ENCODE data around the gene NINJ1.

Gene NINJ1

GRCh38 chr9:93087971-93088655, 45.9 kb downstream of the NINJ1 start:
- DNase-seq (ENCODE audit: low read depth in 2 of 2), result no peak

GRCh38 chr9:93086447-93087224, 47.4 kb downstream of the NINJ1 start:
- DNase-seq (ENCODE audit: low read depth in 2 of 2), result no peak

GRCh38 chr9:93085676-93086075, 48.4 kb downstream of the NINJ1 start:
- no peak for DNase-seq (ENCODE audit: low read depth in 2 of 2)

GRCh38 chr9:93084471-93084881, 49.6 kb downstream of the NINJ1 start:
- no peak for DNase-seq (ENCODE audit: low read depth in 2 of 2)

- no peak for DNase-seq (ENCODE audit: low read depth in 2 of 2)
Observed at GRCh38 chr9:93083592-93084470, 50.2 kb downstream of the NINJ1 start.

GRCh38 chr9:93082841-93083411, 51.1 kb downstream of the NINJ1 start:
- DNase-seq (ENCODE audit: low read depth in 2 of 2), result no peak

- no peak for DNase-seq (ENCODE audit: low read depth in 2 of 2)
Observed at GRCh38 chr9:93081931-93082330, 52.1 kb downstream of the NINJ1 start.

- no peak for DNase-seq (ENCODE audit: low read depth in 2 of 2)
Observed at GRCh38 chr9:93081081-93081529, 52.9 kb downstream of the NINJ1 start.

- no peak for DNase-seq (ENCODE audit: low read depth in 2 of 2)
Observed at GRCh38 chr9:93080406-93080805, 53.6 kb downstream of the NINJ1 start.

GRCh38 chr9:93079371-93079770, 54.7 kb downstream of the NINJ1 start:
- DNase-seq (ENCODE audit: low read depth in 2 of 2), result no peak

- no peak for DNase-seq (ENCODE audit: low read depth in 2 of 2)
Observed at GRCh38 chr9:93077811-93078210, 56.2 kb downstream of the NINJ1 start.

- no peak for DNase-seq (ENCODE audit: low read depth in 2 of 2)
Observed at GRCh38 chr9:93077367-93077766, 56.7 kb downstream of the NINJ1 start.

GRCh38 chr9:93076792-93077128, 57.3 kb downstream of the NINJ1 start:
- DNase-seq (ENCODE audit: low read depth in 2 of 2), result no peak

GRCh38 chr9:93076101-93076791, 57.8 kb downstream of the NINJ1 start:
- DNase-seq (ENCODE audit: low read depth in 2 of 2), result no peak

- no peak for DNase-seq (ENCODE audit: low read depth in 2 of 2)
Observed at GRCh38 chr9:93072383-93072795, 61.7 kb downstream of the NINJ1 start.

Data from stimulated activated CD4-positive, alpha-beta T cell treated with anti-CD3 and anti-CD28 coated beads, Interleukin-12 subunit alpha, Interleukin-12 subunit beta, amount 100 ng/mL, for 24 hours (primary cell).